RWPE2 (cell line): ENCODE measurements around the gene ZGRF1.

Experiments
- ATAC-seq: fragments of 200-7000 bp; cut with Tn5 transposase; 3 replicates; pipeline ENCODE4 v1.9.1; 2021; ENCODE audit warnings: low read depth
- DNase-seq: peaks from one replicate; pipeline ENCODE4 v3.0.0-alpha.2; 2020; ENCODE audit warnings: low spot score
- H3K27ac ChIP-seq: fragments of 450-650 bp; 2 replicates; pipeline ENCODE4 v1.5.1; 2017; ENCODE audit warnings: mild to moderate bottlenecking; ENCODE audit not compliant: poor library complexity, severe bottlenecking
- H3K27me3 ChIP-seq: fragments of 250-450 bp; sonication (Bioruptor Pico); 2 replicates; pipeline ENCODE4 v1.5.1; 2021; ENCODE audit warnings: mild to moderate bottlenecking, moderate library complexity; ENCODE audit not compliant: insufficient read depth, poor library complexity, severe bottlenecking
- H3K36me3 ChIP-seq: fragments of 250-450 bp; sonication (Bioruptor Pico); 2 replicates; pipeline ENCODE4 v1.5.1; 2020; ENCODE audit warnings: low read depth, mild to moderate bottlenecking, moderate library complexity
- H3K4me1 ChIP-seq: fragments of 250-450 bp; sonication (Bioruptor Pico); 2 replicates; pipeline ENCODE4 v1.5.1; 2021; ENCODE audit warnings: mild to moderate bottlenecking, moderate library complexity; ENCODE audit not compliant: insufficient read depth, poor library complexity, severe bottlenecking
- H3K4me3 ChIP-seq: fragments of 250-450 bp; sonication (Bioruptor Pico); 2 replicates; pipeline ENCODE4 v1.5.1; 2021; ENCODE audit warnings: mild to moderate bottlenecking, moderate library complexity; ENCODE audit not compliant: severe bottlenecking
- H3K9me3 ChIP-seq: fragments of 250-450 bp; sonication (Bioruptor Pico); 2 replicates; pipeline ENCODE4 v1.5.1; 2021; ENCODE audit warnings: mild to moderate bottlenecking, moderate library complexity; ENCODE audit not compliant: severe bottlenecking
- TF ChIP-seq, protein P1 (sequence below): fragments of 450-650 bp; IDR thresholded peaks from one replicate; pipeline ENCODE4 v1.5.1; 2017; ENCODE audit warnings: mild to moderate bottlenecking, moderate library complexity; ENCODE audit not compliant: poor library complexity, severe bottlenecking

Gene ZGRF1, protein sequence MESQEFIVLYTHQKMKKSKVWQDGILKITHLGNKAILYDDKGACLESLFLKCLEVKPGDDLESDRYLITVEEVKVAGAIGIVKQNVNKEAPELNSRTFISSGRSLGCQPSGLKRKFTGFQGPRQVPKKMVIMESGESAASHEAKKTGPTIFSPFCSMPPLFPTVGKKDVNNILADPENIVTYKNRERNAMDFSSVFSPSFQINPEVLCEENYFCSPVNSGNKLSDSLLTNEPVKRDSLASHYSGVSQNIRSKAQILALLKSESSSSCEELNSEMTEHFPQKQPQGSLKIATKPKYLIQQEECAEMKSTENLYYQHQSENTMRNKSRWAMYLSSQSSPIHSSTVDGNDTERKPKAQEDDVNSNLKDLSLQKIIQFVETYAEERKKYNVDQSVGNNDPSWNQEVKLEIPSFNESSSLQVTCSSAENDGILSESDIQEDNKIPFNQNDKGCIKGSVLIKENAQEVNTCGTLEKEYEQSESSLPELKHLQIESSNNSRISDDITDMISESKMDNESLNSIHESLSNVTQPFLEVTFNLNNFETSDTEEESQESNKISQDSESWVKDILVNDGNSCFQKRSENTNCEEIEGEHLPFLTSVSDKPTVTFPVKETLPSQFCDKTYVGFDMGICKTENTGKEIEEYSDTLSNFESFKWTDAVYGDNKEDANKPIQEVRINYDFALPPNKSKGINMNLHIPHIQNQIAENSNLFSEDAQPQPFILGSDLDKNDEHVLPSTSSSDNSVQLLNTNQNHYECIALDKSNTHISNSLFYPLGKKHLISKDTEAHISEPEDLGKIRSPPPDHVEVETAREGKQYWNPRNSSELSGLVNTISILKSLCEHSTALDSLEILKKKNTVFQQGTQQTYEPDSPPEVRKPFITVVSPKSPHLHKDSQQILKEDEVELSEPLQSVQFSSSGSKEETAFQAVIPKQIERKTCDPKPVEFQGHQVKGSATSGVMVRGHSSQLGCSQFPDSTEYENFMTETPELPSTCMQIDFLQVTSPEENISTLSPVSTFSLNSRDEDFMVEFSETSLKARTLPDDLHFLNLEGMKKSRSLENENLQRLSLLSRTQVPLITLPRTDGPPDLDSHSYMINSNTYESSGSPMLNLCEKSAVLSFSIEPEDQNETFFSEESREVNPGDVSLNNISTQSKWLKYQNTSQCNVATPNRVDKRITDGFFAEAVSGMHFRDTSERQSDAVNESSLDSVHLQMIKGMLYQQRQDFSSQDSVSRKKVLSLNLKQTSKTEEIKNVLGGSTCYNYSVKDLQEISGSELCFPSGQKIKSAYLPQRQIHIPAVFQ (N-terminal part only)

DNA sequence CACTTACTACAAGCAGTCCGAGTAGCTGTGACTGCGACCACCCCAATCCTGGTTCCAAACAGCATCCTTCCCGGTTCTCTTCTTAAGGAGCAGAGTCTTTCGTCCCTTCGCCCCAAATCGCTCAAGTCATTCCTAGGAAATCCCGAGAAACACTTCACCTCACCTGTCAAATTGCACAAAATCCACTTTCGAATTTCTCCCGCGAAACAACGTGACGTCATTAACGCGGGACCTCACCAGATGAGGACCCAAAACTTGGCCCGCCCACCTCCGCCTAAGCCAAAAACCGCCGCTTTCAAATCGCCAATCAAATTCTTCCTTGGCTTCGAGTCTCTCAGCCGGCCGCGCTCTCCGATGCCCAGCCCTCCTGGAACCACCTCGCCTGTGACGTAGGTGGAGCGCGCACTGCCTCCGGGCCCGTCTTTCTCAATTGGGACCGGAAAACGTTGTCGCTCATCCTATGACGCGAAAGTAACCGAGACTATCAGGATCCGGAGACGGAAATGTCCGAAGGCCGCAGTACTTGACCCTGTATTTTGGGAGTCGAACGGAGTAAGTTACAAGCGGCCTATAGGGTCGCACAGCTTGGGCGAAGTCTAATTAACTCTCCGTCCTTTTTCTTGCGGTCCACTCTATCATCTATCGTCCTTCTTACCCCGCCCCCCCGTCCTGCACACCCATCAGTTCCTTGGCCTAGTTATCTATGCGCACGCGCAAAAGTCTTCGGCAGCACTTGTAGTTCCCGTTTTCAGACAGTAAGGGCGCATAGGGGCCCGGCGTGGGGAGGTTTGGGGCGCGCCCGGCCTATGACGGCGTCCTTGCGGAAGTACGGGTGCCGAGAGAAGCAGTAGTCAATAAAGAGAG is at the start of gene ZGRF1, which contains the start of gene LARP7:
ZGRF1 (minus strand) TSS at position 222 of the 864 bp plus-strand sequence. CDS start 3,733 bp downstream, outside the sequence.
LARP7 (plus strand) TSS at position 456 of the 864 bp plus-strand sequence. CDS start 7,527 bp downstream, outside the sequence.
- TF ChIP-seq, protein P1, sequence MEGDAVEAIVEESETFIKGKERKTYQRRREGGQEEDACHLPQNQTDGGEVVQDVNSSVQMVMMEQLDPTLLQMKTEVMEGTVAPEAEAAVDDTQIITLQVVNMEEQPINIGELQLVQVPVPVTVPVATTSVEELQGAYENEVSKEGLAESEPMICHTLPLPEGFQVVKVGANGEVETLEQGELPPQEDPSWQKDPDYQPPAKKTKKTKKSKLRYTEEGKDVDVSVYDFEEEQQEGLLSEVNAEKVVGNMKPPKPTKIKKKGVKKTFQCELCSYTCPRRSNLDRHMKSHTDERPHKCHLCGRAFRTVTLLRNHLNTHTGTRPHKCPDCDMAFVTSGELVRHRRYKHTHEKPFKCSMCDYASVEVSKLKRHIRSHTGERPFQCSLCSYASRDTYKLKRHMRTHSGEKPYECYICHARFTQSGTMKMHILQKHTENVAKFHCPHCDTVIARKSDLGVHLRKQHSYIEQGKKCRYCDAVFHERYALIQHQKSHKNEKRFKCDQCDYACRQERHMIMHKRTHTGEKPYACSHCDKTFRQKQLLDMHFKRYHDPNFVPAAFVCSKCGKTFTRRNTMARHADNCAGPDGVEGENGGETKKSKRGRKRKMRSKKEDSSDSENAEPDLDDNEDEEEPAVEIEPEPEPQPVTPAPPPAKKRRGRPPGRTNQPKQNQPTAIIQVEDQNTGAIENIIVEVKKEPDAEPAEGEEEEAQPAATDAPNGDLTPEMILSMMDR, result peak; percentile 95
- Histone ChIP-seq H3K27ac (peak within 1 kb of the TSS; percentile 71), H3K36me3 (peaks cover 33% of the 10 kb centered on the region), H3K4me1 (peaks cover 4% of the 10 kb centered on the region), H3K27me3 (no peaks in the 10 kb centered on the region), H3K9me3 (no peaks in the 10 kb centered on the region), H3K4me3 (peak within 1 kb of the TSS; percentile 66)
- ATAC-seq (peak; percentile 86), DNase-seq (peak; percentile 97)

- ATAC-seq (no peak), DNase-seq (no peak)
- no peak overlapping the region for H3K4me3 ChIP-seq
- TF ChIP-seq, protein P1, result no peak
- no peaks in the 10 kb centered on the region for H3K27me3 ChIP-seq
- no peaks in the 10 kb centered on the region for H3K36me3 ChIP-seq
- H3K27ac ChIP-seq, result no peak overlapping the region
- H3K4me1 ChIP-seq, result no peaks in the 10 kb centered on the region
- H3K9me3 ChIP-seq, result no peaks in the 10 kb centered on the region
These were observed 44.3 kb upstream of the ZGRF1 start for GRCh38 chr4:112680996-112681395.

DNA sequence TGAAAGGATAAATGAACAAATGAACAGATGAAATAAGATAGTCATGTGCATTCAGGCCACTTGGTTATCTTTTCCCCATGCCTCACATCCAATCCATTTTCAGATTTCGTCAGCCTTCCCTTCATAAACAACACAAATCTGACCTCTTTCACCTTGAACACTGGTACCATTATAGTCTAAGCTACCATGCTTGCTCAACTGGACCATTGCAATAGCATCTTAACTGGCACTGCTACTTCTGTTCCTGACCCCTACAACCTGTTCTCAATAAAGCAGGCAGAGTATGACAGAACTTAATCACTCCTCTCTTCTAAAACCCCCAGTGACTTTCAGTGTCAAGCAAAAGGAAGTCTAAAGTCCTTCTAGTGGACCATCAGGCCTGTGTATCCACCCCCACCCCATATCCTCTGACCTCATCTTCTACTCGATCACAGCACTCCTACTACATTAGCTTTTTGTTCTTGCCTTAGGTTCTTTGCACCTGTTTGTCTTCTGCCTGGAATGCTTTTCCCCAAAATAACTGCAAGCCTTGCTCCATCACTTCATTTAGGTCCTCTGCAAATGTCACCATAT is 40.9 kb upstream of the ZGRF1 start:
- no peaks in the 10 kb centered on the region for H3K36me3 ChIP-seq
- TF ChIP-seq, protein P1, result no peak
- no peaks in the 10 kb centered on the region for H3K27me3 ChIP-seq
- DNase-seq (no peak), ATAC-seq (no peak)
- no peak overlapping the region for H3K4me3 ChIP-seq
- no peaks in the 10 kb centered on the region for H3K4me1 ChIP-seq
- no peaks in the 10 kb centered on the region for H3K9me3 ChIP-seq
- no peak overlapping the region for H3K27ac ChIP-seq

DNA sequence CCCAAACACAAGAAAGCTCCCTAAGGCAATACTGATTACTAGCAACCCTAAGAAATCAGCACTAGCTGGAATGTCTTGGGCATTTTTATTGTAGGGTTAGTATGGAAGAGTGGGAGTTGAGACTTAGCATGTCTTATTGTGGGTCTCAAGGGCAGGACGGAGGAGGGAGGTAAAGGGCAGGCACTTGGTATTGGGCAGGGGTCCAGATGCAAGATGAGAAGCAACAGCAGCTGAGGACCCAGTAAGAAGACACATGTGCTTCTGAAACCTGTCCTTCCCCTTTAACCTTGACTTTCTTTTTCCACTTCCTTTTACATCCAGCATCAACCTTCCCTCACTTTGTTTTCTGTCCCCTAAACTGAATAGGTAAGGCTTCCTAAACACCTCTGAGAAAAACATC is 37.7 kb upstream of the ZGRF1 start:
- no peak overlapping the region for H3K4me3 ChIP-seq
- TF ChIP-seq, protein P1, result no peak
- no peaks in the 10 kb centered on the region for H3K9me3 ChIP-seq
- H3K36me3 ChIP-seq, result no peaks in the 10 kb centered on the region
- ATAC-seq, result no peak
- H3K27ac ChIP-seq, result no peak overlapping the region
- DNase-seq, result no peak
- H3K4me1 ChIP-seq, result no peaks in the 10 kb centered on the region
- H3K27me3 ChIP-seq, result no peaks in the 10 kb centered on the region
